IPS-18c (cell line): ENCODE data around the gene ADGRE2.
"Not testable (repeated sequence)": the region's sequence is repeated elsewhere in the genome, so short reads cannot be mapped to it uniquely, and the experiment has no call there.

Experiments
- H3K4me3 ChIP-seq: 2 replicates; pipeline ENCODE4 v1.7.0; 2013; ENCODE audit warnings: low read depth, mild to moderate bottlenecking, low read length, moderate library complexity; ENCODE audit not compliant: insufficient read depth
- H3K9me3 ChIP-seq: one replicate; pipeline ENCODE4 v1.6.1; 2013; ENCODE audit warnings: mild to moderate bottlenecking, low read length, moderate library complexity; ENCODE audit not compliant: control insufficient read depth, insufficient read depth

Gene ADGRE2

DNA sequence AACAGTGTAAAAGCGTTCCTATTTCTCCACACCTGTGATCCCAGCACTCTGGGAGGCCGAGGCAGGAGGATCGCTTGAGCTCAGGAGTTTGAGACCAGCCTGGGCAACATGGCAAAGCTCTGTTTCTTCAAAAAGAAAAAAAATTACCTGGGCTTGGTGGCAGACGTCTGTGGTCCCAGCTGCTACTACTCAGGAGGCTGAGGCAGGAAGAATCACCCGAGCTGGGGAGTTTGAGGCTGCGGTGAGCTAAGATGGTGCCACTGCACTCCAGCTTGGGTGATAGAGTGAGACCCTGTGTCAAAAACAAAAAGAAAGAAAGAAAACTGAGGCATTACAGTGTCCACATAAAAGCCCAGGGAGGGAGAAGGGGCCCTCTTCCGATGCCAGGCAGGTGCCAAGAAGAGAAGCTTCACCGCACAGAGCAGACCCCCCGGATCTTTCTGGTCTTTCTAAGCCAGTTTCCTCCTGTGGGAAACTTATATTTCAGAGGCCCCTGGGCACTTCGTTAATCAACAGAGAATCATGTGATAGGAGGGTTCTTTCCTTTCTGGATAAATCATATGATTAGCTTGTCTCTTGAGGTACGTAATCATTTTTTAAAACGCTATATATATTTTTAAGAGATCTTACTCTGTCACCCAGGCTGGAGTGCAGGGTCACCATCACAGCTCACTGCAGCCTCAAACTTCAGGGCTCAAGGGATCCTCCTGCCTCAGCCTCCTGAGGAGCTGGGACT is at the start of gene ADGRE2:
ADGRE2 (minus strand) TSS at position 451 of the 736 bp plus-strand sequence. CDS start 1,804 bp downstream, outside the sequence.
- H3K4me3 ChIP-seq, H3K9me3 ChIP-seq: not testable (repeated sequence)

DNA sequence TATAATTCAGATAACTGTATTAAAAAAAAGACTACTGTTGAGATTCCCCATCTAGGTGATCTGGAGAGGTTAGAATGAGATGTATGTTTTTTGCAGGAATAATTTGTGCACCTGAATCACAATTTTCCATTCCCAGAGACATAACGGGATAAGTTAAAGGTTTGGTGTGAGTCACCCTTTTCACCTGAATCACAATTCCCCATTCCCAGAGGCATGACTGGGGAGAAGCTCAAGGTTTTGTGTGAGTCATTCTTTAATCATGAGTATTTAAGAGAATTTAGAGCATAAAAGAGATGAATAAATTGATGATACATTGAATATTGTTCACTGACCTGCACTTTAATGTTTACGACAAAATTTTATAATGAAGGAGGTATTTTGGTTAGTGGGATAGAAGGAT is 47.6 kb upstream of the ADGRE2 start:
- Histone ChIP-seq H3K9me3 (no peaks in the 10 kb centered on the region), H3K4me3 (no peak overlapping the region)

GRCh38 chr19:14821937-14822336 is 43.6 kb upstream of the ADGRE2 start:
- Histone ChIP-seq H3K9me3 (no peaks in the 10 kb centered on the region), H3K4me3 (no peak overlapping the region)

GRCh38 chr19:14818588-14818987 is 40.2 kb upstream of the ADGRE2 start:
- no peaks in the 10 kb centered on the region for H3K9me3 ChIP-seq

DNA sequence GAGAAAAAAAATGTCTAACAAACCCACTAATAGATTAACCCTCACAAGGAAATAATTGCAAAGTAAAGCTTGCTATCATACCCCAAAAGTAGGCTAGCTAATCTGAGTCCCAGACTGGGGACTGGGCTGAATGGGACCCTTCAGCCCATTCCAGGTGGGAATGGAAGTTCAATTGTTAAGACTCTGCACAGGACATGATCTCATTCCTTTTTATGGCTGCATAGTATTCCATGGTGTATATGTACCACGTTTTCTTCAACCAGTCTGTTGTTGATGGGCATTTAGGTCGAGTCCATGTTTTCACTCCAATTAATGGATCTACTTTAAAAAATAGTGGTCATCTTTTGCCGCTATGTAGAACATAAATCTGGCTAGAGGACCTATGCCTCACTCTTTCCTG is 38.7 kb upstream of the ADGRE2 start:
- no peak overlapping the region for H3K4me3 ChIP-seq
- H3K9me3 ChIP-seq = peaks cover 2% of the 10 kb centered on the region

More at GRCh38 chr19:14818588-14818987, 40.2 kb upstream of the ADGRE2 start:
- H3K4me3 ChIP-seq = no peak overlapping the region

- no peak overlapping the region for H3K4me3 ChIP-seq
- peaks cover 2% of the 10 kb centered on the region for H3K9me3 ChIP-seq
Observed at GRCh38 chr19:14814982-14815652, 36.8 kb upstream of the ADGRE2 start.

DNA sequence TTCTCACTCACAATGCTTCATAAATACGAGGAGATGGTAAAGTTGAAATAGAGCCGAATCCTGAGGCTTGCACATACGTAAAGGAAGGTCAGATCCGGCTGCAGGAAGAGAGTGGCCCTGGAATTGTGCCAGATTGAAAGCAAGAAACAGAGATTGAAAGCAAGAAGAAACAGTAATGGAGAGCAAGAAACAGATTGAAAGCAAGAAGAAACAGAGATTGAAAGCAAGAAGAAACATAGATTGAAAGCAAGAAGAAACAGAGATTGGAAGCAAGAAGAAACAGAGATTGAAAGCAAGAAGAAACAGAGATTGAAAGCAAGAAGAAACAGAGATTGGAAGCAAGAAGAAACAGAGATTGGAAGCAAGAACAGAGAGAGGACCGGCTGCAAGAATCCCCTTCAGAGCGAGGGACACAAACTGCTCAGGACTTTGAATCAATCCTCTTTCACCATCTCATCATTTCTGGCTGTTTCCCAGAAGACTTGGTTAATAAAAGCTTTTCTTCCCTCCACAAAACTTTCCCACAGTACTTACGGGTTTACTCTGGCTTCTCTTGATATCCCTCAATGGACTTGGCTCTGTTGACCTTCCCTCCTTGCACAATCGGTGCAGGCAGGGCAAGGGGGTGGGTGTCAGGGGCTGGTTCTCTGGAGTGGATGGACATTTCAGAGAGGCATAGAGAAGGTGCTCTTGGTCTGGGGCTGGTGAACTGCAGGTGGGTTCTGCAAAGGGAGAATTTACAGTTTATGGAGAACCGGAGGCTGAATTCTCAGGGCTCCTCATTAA is 31.1 kb upstream of the ADGRE2 start:
- Histone ChIP-seq H3K9me3 (peaks cover 2% of the 10 kb centered on the region), H3K4me3 (no peak overlapping the region)

GRCh38 chr19:14804765-14805164 is 26.4 kb upstream of the ADGRE2 start:
- H3K9me3 ChIP-seq = no peaks in the 10 kb centered on the region
- no peak overlapping the region for H3K4me3 ChIP-seq

DNA sequence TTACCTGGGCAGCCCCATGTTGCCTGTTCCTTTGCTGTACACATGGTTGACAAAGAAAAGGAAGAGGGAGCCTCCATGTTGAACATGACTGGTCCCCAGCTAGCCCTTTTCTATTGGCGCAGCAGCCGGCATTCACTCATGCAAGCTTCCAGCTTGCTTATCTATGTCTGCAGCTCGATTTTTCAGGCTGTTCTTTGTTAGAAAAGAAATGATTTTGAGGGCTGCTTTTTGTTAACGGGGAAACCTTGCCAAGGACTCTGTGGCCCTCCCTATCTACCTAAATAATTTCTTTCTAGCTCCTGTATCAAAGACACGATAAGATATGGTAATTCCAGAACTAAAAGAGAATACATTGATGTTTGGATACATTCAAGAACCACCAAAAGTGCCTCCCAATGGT is 20.4 kb upstream of the ADGRE2 start:
- H3K4me3 ChIP-seq = no peak overlapping the region
- H3K9me3 ChIP-seq = no peaks in the 10 kb centered on the region

GRCh38 chr19:14796021-14796420 is 17.7 kb upstream of the ADGRE2 start:
- H3K4me3 ChIP-seq = no peak overlapping the region
- H3K9me3 ChIP-seq = no peaks in the 10 kb centered on the region

DNA sequence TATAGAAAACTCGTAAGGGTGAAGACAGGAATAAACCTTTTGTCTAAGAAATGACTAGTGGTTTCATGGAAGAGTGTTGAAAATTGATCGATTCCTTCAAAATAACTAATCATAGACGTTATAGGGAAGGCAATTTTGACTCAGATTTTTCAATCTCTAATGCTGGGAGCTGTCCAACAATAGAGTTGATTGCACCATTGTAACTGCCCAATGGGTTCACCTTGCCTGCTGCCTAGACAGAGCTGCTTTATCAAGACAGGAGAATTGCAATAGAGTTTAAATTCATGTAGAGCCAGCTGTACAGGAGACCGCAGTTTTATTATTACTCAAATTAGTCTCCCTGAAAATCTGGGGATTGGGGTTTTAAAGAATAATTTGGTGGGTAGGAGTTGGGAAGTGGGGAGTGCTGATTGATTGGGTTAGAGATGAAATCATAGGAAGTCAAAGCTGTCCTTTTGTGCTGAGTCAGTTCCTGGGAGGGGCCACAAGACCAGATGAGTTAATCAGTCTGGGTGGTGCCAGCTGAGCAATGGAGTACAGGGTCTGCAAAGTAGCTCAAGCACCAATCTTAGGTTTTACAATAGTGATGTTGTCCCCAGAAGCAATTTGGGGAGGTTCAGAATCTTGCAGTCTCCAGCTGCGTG is 16.8 kb upstream of the ADGRE2 start:
- no peaks in the 10 kb centered on the region for H3K9me3 ChIP-seq
- H3K4me3 ChIP-seq = no peak overlapping the region

GRCh38 chr19:14792250-14792649 is 13.9 kb upstream of the ADGRE2 start:
- not testable (repeated sequence) for H3K9me3 ChIP-seq, H3K4me3 ChIP-seq

GRCh38 chr19:14786421-14786851 is 8.1 kb upstream of the ADGRE2 start:
- Histone ChIP-seq H3K4me3 (no peak overlapping the region; the same call in 1 of the 2 replicates), H3K9me3 (no peaks in the 10 kb centered on the region)

DNA sequence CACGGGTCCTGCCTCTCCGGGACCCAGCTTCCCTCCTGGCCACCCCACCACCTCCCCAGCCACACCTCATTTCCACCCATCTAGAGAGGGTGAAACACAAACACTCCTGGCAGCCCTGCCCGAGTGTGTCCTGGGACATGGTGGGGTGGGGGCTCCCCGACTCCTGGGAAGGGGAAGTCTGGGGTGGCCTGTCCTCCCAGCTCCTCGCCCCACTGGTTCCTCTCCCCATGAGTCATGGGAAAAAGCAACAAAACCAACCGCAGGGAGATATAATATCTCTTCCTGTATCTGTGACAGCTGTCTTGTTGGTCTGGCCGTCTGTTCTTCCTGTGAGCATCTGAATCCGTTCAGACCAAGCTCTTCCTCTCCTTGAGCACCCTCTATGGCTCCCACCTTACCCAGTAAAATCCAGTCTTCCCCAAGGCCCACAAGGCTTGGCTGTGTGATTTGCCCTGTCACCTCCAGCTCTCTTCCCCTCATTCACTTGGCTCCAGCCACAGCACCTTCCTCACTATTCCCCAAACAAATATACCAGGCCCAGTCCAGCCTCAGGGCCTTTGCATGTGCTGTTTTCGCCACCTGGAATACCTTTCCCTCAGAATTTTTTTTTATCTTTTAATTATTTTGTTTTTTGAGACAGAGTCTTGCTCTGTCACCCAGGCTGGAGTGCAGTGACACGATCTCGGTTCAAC is 6.9 kb upstream of the ADGRE2 start:
- not testable (repeated sequence) for H3K4me3 ChIP-seq, H3K9me3 ChIP-seq

DNA sequence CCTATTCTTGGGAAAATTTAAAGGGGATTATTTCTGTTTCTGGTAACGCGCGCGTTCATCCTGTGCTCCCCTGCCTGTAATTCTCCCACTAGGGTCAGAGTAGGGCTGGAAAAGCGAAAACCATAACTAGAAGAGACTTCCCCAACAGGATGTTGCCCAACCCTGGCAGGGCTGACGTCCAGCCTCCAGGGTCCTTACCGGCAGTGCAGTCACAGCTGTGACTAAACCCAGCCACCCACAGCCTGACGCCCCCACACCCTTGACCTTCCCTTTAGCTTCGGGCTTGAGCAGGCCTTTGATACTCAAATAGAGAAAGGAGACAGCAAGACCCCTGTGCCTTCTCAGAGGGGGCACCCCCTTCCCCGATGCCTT is 6.4 kb upstream of the ADGRE2 start:
- H3K9me3 ChIP-seq, H3K4me3 ChIP-seq: not testable (repeated sequence)

DNA sequence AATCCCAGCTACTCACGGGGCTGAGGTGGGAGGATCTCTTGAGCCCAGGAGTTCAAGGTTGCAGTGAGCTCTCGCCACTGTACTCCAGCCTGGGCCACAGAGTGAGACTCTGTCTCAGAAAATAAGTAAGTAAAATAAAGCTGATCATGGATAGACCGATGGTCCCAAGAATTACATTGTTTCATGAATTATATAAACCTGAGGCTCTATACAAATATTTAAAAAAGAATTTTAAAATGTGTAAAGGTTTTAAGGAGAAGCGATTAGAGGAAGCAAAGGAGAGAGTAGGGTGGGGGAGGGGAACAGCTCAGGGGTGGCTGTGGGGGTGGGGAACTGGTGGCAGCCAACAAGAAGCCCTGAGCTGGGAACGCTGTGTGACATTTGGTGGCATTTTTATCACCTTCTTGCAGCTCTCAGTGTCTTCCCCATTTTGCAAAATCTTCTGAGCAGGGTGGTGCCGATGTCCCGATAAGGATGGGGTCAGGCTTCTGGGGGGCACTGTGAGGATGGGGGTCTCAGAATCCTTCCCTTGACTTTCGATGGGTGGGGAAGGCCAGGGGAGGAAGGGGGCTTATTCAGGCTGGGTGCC is 5.1 kb upstream of the ADGRE2 start:
- not testable (repeated sequence) for H3K4me3 ChIP-seq, H3K9me3 ChIP-seq
